ENCODE measurements around the gene WRAP73. TPM values are rescaled to one million over a fixed set of nuclear protein-coding genes. Genes with fewer than 3 reads are reported as not detected.

The WRAP73 gene
- total RNA-seq, 3 donors from 2014 or later: 19.2 to 26.3 (median 21.0) TPM

DNA sequence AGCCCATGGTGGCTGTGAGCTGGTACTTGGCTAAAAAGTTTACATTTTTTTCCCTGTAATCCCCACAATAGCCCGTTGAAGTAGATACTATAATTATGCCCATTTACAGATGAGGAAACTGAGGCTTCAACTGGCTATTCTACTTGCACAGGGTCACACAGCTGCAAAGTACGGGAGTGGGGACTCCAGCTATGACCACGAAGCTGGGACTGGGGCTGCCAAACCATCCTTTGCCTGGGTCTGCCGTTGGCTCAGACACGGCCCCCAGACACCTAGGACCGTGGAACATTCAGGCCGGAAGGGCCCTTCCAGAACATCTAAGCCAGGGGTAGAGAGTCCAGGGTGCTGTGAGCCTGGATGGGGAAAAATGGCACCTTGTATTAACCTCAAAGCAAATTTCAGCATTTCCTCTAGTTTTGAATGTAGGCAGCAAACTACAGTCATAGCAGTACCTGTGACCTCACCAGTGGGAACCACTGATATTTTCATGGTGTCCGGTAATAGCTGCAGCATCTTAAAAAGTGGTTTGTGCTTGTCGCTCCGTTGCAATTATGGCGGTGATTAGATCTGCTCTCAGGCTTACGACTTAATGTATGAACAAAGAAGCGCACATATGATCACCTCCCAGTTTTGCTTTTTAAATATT is 6.7 kb upstream of the WRAP73 start:
- DNase-seq (peak in 1 of 3 donors; percentile 12), ATAC-seq (no peak)
- TF ChIP-seq, protein P1, sequence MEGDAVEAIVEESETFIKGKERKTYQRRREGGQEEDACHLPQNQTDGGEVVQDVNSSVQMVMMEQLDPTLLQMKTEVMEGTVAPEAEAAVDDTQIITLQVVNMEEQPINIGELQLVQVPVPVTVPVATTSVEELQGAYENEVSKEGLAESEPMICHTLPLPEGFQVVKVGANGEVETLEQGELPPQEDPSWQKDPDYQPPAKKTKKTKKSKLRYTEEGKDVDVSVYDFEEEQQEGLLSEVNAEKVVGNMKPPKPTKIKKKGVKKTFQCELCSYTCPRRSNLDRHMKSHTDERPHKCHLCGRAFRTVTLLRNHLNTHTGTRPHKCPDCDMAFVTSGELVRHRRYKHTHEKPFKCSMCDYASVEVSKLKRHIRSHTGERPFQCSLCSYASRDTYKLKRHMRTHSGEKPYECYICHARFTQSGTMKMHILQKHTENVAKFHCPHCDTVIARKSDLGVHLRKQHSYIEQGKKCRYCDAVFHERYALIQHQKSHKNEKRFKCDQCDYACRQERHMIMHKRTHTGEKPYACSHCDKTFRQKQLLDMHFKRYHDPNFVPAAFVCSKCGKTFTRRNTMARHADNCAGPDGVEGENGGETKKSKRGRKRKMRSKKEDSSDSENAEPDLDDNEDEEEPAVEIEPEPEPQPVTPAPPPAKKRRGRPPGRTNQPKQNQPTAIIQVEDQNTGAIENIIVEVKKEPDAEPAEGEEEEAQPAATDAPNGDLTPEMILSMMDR (IDR thresholded peaks at IDR 0.05): no peak
- Histone ChIP-seq H3K36me3 (ENCODE audit: low read depth) (no peaks in the 10 kb centered on the region), H3K4me3 (no peak overlapping the region), H3K9me3 (no peaks in the 10 kb centered on the region), H3K4me1 (ENCODE audit: low read depth) (peaks cover 12% of the 10 kb centered on the region)
- intact Hi-C loops (cut with DNase I, micrococcal nuclease): no loop called here

DNA sequence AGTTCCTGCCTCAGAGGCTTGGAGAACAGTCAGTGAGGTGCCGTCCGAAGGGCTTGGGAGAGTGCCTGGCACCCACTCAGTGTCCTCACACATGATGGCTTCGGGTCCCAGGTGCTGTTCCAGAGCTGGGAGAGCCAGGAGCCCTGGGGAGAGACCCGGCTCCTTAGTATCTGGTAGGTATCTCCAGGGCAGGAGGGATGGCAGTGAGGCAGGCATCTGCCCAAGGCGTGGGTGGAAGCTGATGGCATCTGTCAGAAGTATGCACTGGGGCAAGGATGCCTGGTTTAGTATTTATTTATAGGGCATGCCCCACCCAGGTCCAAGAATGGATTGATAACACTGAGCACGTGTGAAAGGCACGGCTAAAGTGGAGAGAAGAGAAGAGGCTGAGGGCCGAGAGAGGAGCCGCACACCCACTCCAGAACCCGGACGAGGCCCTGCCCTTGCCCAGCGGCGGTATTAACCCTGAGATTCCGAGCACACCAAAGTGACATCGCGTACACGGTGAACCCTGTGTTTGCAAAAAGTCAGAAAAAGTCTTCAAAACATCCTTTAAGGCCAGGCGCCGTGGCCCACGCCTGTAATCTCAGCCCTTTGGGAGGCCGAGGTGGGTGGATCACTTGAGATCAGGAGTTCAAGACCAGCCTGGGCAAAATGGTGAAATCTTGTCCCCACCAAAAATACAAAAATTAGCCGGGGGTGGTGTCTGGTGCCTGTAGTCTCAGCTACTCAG is 4.8 kb upstream of the WRAP73 start:
- intact Hi-C loops (cut with DNase I, micrococcal nuclease): no loop called here
- ATAC-seq: no peak
- no peak overlapping the region for H3K4me3 ChIP-seq
- no peaks in the 10 kb centered on the region for H3K9me3 ChIP-seq
- peaks cover 25% of the 10 kb centered on the region for H3K4me1 ChIP-seq (ENCODE audit: low read depth)
- DNase-seq: peak in 1 of 3 donors; percentile 18
- H3K36me3 ChIP-seq (ENCODE audit: low read depth): no peaks in the 10 kb centered on the region
- TF ChIP-seq, protein P1 (IDR thresholded peaks at IDR 0.05): no peak

DNA sequence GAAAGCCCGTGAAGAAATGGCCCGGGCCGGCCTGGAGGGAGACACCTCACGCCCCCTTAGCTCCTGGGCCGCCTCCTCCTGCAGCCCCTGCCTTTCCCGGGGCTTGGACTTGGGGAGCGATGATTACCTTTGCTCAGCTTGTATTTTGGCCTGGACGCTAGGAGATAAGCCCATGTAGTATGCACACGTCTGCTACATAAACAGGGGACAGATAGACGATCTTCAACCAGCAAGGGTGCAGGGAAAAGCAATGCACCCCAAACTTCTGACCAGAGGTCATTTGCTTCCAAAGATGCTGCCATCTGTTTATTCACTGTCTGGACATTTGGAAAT is 3.3 kb upstream of the WRAP73 start:
- no peaks in the 10 kb centered on the region for H3K36me3 ChIP-seq (ENCODE audit: low read depth)
- ATAC-seq: no peak
- intact Hi-C loops (cut with DNase I, micrococcal nuclease): no loop called here
- H3K4me3 ChIP-seq: no peak overlapping the region
- TF ChIP-seq, protein P1 (IDR thresholded peaks at IDR 0.05): no peak
- peaks cover 35% of the 10 kb centered on the region for H3K4me1 ChIP-seq (ENCODE audit: low read depth)
- no peak for DNase-seq
- no peaks in the 10 kb centered on the region for H3K9me3 ChIP-seq

DNA sequence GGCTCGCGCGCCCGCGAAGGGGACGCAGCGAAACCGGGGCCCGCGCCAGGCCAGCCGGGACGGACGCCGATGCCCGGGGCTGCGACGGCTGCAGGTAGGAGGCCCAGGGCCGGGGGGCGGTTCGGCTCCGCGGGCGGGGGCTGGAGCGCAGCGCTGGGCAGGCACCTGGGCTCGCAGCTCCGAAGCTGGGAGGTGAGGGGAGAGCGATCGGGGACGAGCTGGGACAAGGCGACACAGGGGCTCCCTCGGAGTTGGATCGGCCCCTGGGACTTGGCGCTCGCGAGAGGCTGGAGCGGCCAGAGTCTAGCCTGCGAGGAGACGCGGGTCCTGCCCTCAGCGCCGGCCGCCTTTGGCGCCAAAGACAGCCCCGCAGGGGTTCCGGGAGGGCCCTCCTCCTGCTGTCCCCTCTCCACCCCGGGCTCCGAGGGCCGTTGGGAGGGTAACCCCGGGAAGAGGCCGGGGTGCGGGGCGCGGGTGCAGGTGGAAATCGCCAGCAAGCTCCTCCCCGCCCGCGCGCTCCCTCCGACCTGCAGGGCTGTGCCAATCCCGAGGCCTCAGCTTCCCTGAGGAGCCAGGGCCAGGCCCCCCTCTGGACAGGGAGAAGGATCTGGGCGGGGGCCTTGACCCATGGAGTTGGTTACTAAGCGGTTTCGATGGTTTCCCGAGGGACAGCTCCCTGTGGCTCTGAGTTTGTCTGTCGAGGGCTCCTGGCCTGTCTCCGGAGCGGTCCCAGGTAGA is 2.8 kb upstream of the WRAP73 start:
- TF ChIP-seq, protein P1 (IDR thresholded peaks at IDR 0.05): no peak
- Histone ChIP-seq H3K4me1 (ENCODE audit: low read depth) (peaks cover 35% of the 10 kb centered on the region), H3K9me3 (no peaks in the 10 kb centered on the region), H3K36me3 (ENCODE audit: low read depth) (no peaks in the 10 kb centered on the region), H3K4me3 (no peak overlapping the region)
- DNase-seq (peak in 1 of 3 donors; percentile 35), ATAC-seq (peak; percentile 10)
- intact Hi-C loops (cut with DNase I, micrococcal nuclease): no loop called here

DNA sequence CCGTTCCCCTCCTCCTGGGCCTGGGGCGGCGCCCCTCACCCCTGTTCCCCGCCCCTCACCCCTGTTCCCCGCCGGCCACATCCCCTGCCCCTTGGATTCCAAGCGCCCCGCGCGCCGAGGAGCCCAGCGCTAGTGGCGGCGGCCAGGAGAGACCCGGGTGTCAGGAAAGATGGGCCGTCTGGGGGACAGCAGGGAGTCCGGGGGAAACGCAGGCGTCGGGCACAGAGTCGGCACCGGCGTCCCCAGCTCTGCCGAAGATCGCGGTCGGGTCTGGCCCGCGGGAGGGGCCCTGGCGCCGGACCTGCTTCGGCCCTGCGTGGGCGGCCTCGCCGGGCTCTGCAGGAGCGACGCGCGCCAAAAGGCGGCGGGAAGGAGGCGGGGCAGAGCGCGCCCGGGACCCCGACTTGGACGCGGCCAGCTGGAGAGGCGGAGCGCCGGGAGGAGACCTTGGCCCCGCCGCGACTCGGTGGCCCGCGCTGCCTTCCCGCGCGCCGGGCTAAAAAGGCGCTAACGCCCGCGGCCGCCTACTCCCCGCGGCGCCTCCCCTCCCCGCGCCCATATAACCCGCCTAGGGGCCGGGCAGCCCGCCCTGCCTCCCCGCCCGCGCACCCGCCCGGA is 2.1 kb upstream of the WRAP73 start, which contains the start of gene TP73:
Gene TP73 (plus strand): TSS at position 587 of the 618 bp plus-strand sequence. CDS start 29,850 bp downstream, outside the sequence.
- ATAC-seq (peak; percentile 10), DNase-seq (peak in 1 of 3 donors; percentile 39)
- Histone ChIP-seq H3K9me3 (no peaks in the 10 kb centered on the region), H3K4me1 (ENCODE audit: low read depth) (peaks cover 35% of the 10 kb centered on the region), H3K4me3 (no peak within 1 kb of the TSS), H3K36me3 (ENCODE audit: low read depth) (no peaks in the 10 kb centered on the region)
- TF ChIP-seq, protein P1 (IDR thresholded peaks at IDR 0.05): no peak
- intact Hi-C loops (cut with DNase I, micrococcal nuclease): no loop called here
